ENCODE data around the gene USP40.

DNA sequence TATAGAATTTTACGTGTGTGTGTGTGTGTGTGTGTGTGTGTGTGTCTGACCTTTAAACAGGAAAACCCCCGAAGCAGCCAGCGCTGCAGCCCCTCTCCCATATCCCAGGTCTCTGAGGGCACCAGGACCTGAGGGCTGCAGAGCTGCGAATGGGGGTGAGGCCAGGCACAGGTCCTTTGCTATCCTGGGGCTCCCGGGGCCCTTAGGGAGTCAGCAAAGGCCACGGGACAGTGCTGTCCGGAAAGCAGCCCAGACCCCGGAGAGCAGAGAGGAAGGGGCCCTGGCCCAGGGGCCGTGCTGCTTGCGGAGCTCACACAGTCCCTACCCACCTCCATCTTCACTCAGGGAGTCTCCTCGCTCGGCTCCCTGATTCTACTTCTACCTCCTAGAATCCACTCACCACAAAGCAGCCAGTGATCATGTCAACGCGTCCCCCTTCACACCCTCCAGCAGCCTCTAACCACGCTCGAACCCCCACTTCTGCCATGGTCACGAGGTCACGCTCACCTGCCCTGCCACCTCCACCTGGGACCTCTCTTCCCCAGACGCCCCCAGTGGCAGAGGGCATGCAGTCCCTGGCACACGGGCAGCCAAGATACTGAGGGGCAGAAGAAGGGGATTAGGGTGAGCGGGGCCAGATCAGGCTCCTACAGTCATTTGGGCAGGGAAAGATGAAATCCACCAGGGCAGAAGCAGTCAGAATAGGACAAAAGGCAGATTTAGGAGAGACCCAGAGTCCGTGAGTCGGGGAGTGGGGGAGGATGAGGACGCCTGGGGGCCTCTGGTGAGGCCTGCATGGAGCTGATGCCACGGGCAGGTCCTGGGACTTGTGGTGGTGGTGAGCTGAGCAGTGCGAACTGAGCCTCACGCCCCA is 86.7 kb downstream of the USP40 start:
- TF ChIP-seq, protein P1, sequence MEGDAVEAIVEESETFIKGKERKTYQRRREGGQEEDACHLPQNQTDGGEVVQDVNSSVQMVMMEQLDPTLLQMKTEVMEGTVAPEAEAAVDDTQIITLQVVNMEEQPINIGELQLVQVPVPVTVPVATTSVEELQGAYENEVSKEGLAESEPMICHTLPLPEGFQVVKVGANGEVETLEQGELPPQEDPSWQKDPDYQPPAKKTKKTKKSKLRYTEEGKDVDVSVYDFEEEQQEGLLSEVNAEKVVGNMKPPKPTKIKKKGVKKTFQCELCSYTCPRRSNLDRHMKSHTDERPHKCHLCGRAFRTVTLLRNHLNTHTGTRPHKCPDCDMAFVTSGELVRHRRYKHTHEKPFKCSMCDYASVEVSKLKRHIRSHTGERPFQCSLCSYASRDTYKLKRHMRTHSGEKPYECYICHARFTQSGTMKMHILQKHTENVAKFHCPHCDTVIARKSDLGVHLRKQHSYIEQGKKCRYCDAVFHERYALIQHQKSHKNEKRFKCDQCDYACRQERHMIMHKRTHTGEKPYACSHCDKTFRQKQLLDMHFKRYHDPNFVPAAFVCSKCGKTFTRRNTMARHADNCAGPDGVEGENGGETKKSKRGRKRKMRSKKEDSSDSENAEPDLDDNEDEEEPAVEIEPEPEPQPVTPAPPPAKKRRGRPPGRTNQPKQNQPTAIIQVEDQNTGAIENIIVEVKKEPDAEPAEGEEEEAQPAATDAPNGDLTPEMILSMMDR (IDR thresholded peaks at IDR 0.05; ENCODE audit: insufficient read depth, low read length, poor library complexity, severe bottlenecking) = no peak
- TF ChIP-seq EZH2phosphoT487 (conservative IDR thresholded peaks at IDR 0.05; ENCODE audit: low read length) = no peak
